HEK293 (cell line): ENCODE results near the gene GNPNAT1.

Source experiments
- BCL11A ChIP-seq: fragments of 450-650 bp; formaldehyde crosslinking; IDR thresholded peaks from 2 replicates; pipeline ENCODE4 v1.5.1; 2016; ENCODE audit warnings: low read depth, missing biosample characterization, missing genetic modification characterization
- GFI1B ChIP-seq: fragments of 450-650 bp; formaldehyde crosslinking; IDR thresholded peaks from 2 replicates; pipeline ENCODE4 v1.5.1; 2016; ENCODE audit warnings: missing biosample characterization, missing genetic modification characterization
- GLI2 ChIP-seq: fragments of 450-650 bp; formaldehyde crosslinking; IDR thresholded peaks from 2 replicates; pipeline ENCODE4; 2017; ENCODE audit warnings: missing biosample characterization, missing genetic modification characterization, low read depth, borderline replicate concordance
- KLF1 ChIP-seq: fragments of 450-650 bp; formaldehyde crosslinking; IDR thresholded peaks from 2 replicates; pipeline ENCODE4 v1.5.1; 2016; ENCODE audit warnings: missing biosample characterization, missing genetic modification characterization
- WT1 ChIP-seq: fragments of 450-650 bp; formaldehyde crosslinking; IDR thresholded peaks from 2 replicates; pipeline ENCODE4 v1.5.1; 2016; ENCODE audit warnings: missing biosample characterization, missing genetic modification characterization
- ZNF10 ChIP-seq: fragments of 450-650 bp; formaldehyde crosslinking; IDR thresholded peaks from 2 replicates; pipeline ENCODE4 v1.5.1; 2017; ENCODE audit warnings: missing biosample characterization, missing genetic modification characterization
- ZNF121 ChIP-seq: fragments of 450-650 bp; formaldehyde crosslinking; IDR thresholded peaks from 2 replicates; pipeline ENCODE4 v1.5.1; 2016; ENCODE audit warnings: missing biosample characterization, missing genetic modification characterization
- ZNF155 ChIP-seq: fragments of 450-650 bp; formaldehyde crosslinking; IDR thresholded peaks from 2 replicates; pipeline ENCODE4 v1.5.1; 2016; ENCODE audit warnings: missing biosample characterization, missing genetic modification characterization
- ZNF157 ChIP-seq: fragments of 450-650 bp; formaldehyde crosslinking; IDR thresholded peaks from 2 replicates; pipeline ENCODE4 v1.5.1; 2016; ENCODE audit warnings: missing biosample characterization, missing genetic modification characterization
- ZNF302 ChIP-seq: fragments of 450-650 bp; formaldehyde crosslinking; IDR thresholded peaks from 2 replicates; pipeline ENCODE4 v1.5.1; 2016; ENCODE audit warnings: missing biosample characterization, missing genetic modification characterization, low read depth
- ZNF473 ChIP-seq: fragments of 450-650 bp; formaldehyde crosslinking; IDR thresholded peaks from 2 replicates; pipeline ENCODE4 v1.5.1; 2017; ENCODE audit warnings: missing biosample characterization, missing genetic modification characterization
- ZNF521 ChIP-seq: fragments of 450-650 bp; formaldehyde crosslinking; IDR thresholded peaks from 2 replicates; pipeline ENCODE4 v1.5.1; 2017; ENCODE audit warnings: missing biosample characterization, mild to moderate bottlenecking, missing genetic modification characterization
- ZNF621 ChIP-seq: fragments of 450-650 bp; formaldehyde crosslinking; IDR thresholded peaks from 2 replicates; pipeline ENCODE4 v1.5.1; 2017; ENCODE audit warnings: missing biosample characterization, missing genetic modification characterization
- ZNF664 ChIP-seq: fragments of 450-650 bp; formaldehyde crosslinking; IDR thresholded peaks from 2 replicates; pipeline ENCODE4 v1.5.1; 2016; ENCODE audit warnings: missing biosample characterization, missing genetic modification characterization
- ZSCAN23 ChIP-seq: fragments of 450-650 bp; formaldehyde crosslinking; IDR thresholded peaks from 2 replicates; pipeline ENCODE4 v1.5.1; 2016; ENCODE audit warnings: missing biosample characterization, missing genetic modification characterization
- TF ChIP-seq, protein P1 (sequence below): fragments of 450-650 bp; formaldehyde crosslinking; IDR thresholded peaks from 2 replicates; pipeline ENCODE4 v1.5.1; 2016; ENCODE audit warnings: missing biosample characterization, missing genetic modification characterization
- TF ChIP-seq, protein P2 (sequence below): fragments of 450-650 bp; formaldehyde crosslinking; IDR thresholded peaks from 2 replicates; pipeline ENCODE4 v1.5.1; 2016; ENCODE audit warnings: missing biosample characterization, missing genetic modification characterization
- TF ChIP-seq, protein P3 (sequence below): fragments of 450-650 bp; formaldehyde crosslinking; IDR thresholded peaks from 2 replicates; pipeline ENCODE4 v1.5.1; 2016; ENCODE audit warnings: missing biosample characterization, missing genetic modification characterization
- TF ChIP-seq, protein P4 (sequence below): fragments of 450-650 bp; formaldehyde crosslinking; IDR thresholded peaks from 2 replicates; pipeline ENCODE4 v1.5.1; 2016; ENCODE audit warnings: missing biosample characterization, missing genetic modification characterization
- TF ChIP-seq, protein P5 (sequence below): fragments of 450-650 bp; formaldehyde crosslinking; conservative IDR thresholded peaks from 2 replicates; pipeline ENCODE4 v1.5.1; 2016; ENCODE audit warnings: low read depth, missing biosample characterization, missing genetic modification characterization
- TF ChIP-seq, protein P6 (sequence below): fragments of 450-650 bp; formaldehyde crosslinking; IDR thresholded peaks from 2 replicates; pipeline ENCODE4 v1.5.1; 2016; ENCODE audit warnings: missing biosample characterization, missing genetic modification characterization
- TF ChIP-seq, protein P7 (sequence below): fragments of 450-650 bp; formaldehyde crosslinking; IDR thresholded peaks from 2 replicates; pipeline ENCODE4 v1.5.1; 2016; ENCODE audit warnings: missing biosample characterization, missing genetic modification characterization, low read depth

Gene GNPNAT1

DNA sequence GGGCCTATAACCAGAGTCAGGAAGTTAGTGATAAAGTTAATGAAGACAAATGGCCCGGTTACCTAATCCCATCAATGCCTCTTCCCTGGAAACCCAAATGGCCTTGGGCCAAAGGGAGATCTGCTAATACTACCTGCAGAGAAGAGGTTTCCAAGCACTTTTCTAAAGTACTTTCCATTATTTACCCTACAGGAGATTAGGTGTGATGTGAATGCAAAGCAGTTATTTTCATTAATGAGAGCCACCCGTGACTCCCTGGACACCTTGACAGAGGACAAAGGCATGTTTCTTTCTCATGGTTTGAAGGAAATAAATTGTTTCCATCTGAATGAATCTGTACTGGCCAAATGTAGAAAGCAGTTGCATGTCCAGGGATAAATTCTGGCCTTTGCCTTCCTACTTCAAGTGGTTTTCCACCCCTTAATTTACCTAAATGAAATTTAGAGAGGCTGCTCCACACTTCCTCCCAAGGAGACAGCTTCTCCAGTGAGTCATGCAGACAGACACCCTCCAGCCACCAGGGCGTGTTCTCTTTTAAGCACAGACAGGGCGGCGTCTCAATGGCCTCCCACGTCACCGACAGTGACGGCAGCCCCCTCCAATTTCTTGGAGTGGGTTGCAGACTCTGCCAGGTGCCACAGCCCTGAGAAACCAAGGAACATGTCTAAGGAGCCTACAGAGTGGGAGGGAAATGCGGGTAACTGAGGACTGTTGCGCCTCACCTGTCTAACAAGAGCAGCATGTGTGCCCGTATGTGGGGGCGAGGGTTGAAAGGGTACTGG is 43.9 kb upstream of the GNPNAT1 start (continued):
- TF ChIP-seq, protein P1, sequence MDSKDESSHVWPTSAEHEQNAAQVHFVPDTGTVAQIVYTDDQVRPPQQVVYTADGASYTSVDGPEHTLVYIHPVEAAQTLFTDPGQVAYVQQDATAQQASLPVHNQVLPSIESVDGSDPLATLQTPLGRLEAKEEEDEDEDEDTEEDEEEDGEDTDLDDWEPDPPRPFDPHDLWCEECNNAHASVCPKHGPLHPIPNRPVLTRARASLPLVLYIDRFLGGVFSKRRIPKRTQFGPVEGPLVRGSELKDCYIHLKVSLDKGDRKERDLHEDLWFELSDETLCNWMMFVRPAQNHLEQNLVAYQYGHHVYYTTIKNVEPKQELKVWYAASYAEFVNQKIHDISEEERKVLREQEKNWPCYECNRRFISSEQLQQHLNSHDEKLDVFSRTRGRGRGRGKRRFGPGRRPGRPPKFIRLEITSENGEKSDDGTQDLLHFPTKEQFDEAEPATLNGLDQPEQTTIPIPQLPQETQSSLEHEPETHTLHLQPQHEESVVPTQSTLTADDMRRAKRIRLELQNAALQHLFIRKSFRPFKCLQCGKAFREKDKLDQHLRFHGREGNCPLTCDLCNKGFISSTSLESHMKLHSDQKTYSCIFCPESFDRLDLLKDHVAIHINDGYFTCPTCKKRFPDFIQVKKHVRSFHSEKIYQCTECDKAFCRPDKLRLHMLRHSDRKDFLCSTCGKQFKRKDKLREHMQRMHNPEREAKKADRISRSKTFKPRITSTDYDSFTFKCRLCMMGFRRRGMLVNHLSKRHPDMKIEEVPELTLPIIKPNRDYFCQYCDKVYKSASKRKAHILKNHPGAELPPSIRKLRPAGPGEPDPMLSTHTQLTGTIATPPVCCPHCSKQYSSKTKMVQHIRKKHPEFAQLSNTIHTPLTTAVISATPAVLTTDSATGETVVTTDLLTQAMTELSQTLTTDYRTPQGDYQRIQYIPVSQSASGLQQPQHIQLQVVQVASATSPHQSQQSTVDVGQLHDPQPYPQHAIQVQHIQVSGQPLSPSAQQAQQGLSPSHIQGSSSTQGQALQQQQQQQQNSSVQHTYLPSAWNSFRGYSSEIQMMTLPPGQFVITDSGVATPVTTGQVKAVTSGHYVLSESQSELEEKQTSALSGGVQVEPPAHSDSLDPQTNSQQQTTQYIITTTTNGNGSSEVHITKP (tag by site-specific recombination): peak; percentile 12; the same call in 1 of the 2 replicates
- TF ChIP-seq, protein P2, sequence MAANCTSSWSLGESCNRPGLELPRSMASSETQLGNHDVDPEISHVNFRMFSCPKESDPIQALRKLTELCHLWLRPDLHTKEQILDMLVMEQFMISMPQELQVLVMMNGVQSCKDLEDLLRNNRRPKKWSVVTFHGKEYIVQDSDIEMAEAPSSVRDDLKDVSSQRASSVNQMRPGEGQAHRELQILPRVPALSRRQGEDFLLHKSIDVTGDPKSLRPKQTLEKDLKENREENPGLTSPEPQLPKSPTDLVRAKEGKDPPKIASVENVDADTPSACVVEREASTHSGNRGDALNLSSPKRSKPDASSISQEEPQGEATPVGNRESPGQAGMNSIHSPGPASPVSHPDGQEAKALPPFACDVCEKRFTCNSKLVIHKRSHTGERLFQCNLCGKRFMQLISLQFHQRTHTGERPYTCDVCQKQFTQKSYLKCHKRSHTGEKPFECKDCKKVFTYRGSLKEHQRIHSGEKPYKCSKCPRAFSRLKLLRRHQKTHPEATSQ: no peak
- TF ChIP-seq ZSCAN23 (tag by site-specific recombination) (no peak), ZNF157 (tag by site-specific recombination) (no peak), GLI2 (tag by site-specific recombination) (0 out of 2 replicates have a peak, but pooled peaks have one; percentile 8), ZNF664 (tag by site-specific recombination) (no peak), GFI1B (tag by site-specific recombination) (no peak), KLF1 (tag by site-specific recombination) (peak; percentile 78), ZNF302 (tag by site-specific recombination) (no peak), ZNF155 (no peak), ZNF521 (tag by site-specific recombination) (no peak), ZNF121 (tag by site-specific recombination) (no peak), BCL11A (no peak), ZNF473 (tag by site-specific recombination) (no peak), ZNF621 (tag by site-specific recombination) (no peak), ZNF10 (no peak), WT1 (tag by site-specific recombination) (peak; percentile 86)
- TF ChIP-seq, protein P3, sequence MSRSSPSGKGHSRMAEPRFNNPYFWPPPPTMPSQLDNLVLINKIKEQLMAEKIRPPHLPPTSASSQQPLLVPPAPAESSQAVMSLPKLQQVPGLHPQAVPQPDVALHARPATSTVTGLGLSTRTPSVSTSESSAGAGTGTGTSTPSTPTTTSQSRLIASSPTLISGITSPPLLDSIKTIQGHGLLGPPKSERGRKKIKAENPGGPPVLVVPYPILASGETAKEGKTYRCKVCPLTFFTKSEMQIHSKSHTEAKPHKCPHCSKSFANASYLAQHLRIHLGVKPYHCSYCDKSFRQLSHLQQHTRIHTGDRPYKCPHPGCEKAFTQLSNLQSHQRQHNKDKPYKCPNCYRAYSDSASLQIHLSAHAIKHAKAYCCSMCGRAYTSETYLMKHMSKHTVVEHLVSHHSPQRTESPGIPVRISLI: peak; percentile 5; the same call in 1 of the 2 replicates
- TF ChIP-seq, protein P4, sequence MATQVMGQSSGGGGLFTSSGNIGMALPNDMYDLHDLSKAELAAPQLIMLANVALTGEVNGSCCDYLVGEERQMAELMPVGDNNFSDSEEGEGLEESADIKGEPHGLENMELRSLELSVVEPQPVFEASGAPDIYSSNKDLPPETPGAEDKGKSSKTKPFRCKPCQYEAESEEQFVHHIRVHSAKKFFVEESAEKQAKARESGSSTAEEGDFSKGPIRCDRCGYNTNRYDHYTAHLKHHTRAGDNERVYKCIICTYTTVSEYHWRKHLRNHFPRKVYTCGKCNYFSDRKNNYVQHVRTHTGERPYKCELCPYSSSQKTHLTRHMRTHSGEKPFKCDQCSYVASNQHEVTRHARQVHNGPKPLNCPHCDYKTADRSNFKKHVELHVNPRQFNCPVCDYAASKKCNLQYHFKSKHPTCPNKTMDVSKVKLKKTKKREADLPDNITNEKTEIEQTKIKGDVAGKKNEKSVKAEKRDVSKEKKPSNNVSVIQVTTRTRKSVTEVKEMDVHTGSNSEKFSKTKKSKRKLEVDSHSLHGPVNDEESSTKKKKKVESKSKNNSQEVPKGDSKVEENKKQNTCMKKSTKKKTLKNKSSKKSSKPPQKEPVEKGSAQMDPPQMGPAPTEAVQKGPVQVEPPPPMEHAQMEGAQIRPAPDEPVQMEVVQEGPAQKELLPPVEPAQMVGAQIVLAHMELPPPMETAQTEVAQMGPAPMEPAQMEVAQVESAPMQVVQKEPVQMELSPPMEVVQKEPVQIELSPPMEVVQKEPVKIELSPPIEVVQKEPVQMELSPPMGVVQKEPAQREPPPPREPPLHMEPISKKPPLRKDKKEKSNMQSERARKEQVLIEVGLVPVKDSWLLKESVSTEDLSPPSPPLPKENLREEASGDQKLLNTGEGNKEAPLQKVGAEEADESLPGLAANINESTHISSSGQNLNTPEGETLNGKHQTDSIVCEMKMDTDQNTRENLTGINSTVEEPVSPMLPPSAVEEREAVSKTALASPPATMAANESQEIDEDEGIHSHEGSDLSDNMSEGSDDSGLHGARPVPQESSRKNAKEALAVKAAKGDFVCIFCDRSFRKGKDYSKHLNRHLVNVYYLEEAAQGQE (tag by site-specific recombination): no peak
- TF ChIP-seq, protein P5, sequence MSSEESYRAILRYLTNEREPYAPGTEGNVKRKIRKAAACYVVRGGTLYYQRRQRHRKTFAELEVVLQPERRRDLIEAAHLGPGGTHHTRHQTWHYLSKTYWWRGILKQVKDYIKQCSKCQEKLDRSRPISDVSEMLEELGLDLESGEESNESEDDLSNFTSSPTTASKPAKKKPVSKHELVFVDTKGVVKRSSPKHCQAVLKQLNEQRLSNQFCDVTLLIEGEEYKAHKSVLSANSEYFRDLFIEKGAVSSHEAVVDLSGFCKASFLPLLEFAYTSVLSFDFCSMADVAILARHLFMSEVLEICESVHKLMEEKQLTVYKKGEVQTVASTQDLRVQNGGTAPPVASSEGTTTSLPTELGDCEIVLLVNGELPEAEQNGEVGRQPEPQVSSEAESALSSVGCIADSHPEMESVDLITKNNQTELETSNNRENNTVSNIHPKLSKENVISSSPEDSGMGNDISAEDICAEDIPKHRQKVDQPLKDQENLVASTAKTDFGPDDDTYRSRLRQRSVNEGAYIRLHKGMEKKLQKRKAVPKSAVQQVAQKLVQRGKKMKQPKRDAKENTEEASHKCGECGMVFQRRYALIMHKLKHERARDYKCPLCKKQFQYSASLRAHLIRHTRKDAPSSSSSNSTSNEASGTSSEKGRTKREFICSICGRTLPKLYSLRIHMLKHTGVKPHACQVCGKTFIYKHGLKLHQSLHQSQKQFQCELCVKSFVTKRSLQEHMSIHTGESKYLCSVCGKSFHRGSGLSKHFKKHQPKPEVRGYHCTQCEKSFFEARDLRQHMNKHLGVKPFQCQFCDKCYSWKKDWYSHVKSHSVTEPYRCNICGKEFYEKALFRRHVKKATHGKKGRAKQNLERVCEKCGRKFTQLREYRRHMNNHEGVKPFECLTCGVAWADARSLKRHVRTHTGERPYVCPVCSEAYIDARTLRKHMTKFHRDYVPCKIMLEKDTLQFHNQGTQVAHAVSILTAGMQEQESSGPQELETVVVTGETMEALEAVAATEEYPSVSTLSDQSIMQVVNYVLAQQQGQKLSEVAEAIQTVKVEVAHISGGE (tag by site-specific recombination): no peak
- TF ChIP-seq, protein P6, sequence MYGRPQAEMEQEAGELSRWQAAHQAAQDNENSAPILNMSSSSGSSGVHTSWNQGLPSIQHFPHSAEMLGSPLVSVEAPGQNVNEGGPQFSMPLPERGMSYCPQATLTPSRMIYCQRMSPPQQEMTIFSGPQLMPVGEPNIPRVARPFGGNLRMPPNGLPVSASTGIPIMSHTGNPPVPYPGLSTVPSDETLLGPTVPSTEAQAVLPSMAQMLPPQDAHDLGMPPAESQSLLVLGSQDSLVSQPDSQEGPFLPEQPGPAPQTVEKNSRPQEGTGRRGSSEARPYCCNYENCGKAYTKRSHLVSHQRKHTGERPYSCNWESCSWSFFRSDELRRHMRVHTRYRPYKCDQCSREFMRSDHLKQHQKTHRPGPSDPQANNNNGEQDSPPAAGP: 0 out of 2 replicates have a peak, but pooled peaks have one; percentile 19
- TF ChIP-seq, protein P7, sequence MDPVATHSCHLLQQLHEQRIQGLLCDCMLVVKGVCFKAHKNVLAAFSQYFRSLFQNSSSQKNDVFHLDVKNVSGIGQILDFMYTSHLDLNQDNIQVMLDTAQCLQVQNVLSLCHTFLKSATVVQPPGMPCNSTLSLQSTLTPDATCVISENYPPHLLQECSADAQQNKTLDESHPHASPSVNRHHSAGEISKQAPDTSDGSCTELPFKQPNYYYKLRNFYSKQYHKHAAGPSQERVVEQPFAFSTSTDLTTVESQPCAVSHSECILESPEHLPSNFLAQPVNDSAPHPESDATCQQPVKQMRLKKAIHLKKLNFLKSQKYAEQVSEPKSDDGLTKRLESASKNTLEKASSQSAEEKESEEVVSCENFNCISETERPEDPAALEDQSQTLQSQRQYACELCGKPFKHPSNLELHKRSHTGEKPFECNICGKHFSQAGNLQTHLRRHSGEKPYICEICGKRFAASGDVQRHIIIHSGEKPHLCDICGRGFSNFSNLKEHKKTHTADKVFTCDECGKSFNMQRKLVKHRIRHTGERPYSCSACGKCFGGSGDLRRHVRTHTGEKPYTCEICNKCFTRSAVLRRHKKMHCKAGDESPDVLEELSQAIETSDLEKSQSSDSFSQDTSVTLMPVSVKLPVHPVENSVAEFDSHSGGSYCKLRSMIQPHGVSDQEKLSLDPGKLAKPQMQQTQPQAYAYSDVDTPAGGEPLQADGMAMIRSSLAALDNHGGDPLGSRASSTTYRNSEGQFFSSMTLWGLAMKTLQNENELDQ (tag by site-specific recombination): no peak
